LoVo (cell line): Measurements from ENCODE around the gene BTLA.
"Not testable (repeated sequence)": the region's sequence is repeated elsewhere in the genome, so short reads cannot be mapped to it uniquely, and the experiment has no call there.

ENCODE experiments used
- DNase-seq: peaks from one replicate; pipeline ENCODE4 v3.0.0-alpha.2; 2016; ENCODE audit warnings: low spot score

Gene BTLA

DNA sequence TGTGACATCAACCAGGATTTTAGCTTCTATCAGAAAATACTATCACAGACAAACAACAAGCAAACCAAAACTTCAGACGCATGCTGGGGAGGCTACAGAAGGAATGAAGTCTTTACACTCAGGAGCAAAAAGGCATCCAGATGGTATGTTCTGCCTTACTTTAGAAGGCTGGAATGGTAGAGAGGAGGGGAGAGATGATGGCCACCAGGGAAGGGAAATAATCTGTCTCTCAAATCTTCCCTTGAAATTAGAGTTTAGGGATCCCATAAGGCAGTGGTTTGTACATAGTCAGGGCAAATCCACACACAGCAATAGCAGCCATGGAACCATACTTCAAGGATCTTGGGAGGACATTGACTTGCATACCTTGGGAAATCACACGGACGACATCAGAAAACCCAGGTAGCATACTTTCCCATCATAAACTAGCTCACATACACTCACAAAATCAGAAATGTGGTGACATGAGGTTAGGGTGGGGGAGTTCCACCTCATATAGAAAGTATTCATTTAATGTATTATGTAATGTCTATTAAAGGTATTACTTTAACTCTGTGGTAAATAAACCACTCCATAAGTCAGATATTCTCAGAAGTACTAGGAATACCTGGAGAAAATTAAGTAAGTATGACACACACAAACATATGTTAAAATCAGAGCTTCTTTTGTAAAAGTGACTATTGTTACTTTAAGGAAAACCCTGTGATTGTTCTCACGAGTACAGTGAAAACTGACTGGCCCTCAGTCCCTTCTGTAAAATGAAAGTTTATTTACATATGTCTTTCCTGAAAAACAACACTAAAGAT, 9.4 kb downstream of the BTLA start:
- DNase-seq, result no peak

DNA sequence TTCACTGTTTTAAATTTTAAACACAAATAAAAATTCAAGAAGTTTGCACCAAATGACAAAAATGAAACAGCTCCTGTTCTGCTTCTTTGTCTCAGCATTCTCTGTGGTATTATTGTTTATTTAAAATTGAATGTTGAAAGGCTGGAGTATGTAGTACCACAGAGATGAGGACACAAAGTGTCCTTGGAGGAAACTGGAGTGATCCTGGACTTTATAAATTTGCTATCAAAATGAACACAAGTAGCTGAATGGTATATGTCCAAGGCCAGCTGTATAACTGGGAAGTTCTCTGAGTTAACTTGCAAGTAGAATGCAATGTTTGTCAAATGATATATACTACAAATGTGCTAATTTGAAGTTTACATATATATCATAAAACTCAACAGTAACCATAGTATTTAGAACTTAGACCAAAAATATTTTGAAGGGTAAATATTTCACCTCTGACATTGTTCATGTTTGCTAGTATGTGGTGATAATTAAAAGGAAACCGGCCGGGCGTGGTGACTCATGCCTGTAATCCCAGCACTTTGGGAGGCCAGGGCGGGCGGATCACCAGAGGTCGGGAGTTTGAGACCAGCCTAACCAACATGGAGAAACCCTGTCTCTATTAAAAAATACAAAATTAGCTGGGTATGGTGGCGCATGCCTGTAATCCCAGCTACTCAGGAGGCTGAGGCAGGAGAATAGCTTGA, 12.3 kb downstream of the BTLA start:
- no peak for DNase-seq

DNA sequence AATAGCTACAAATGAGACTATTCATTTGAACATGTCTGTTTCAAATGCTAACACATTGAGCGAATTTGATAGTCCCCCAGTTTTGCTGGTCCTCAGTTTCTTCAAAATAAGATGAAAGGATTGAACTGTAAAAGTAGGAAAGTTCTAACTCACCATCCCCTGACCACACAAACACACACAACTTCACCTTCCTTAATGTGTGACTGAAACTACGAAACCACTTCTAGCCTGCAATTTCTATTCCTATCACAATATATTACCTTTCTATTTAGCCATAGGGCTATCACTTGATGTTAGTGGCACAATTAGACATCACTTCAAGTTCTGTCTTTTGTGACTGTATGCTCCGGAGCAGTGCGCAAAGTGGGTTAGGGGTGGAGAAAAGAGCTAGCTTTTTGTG, 14.9 kb downstream of the BTLA start:
- no peak for DNase-seq

GRCh38 chr3:112482675-112483074, 16.6 kb downstream of the BTLA start:
- DNase-seq, result no peak

- DNase-seq, result peak; percentile 30
Measured at GRCh38 chr3:112481302-112481721, 18.0 kb downstream of the BTLA start.

DNA sequence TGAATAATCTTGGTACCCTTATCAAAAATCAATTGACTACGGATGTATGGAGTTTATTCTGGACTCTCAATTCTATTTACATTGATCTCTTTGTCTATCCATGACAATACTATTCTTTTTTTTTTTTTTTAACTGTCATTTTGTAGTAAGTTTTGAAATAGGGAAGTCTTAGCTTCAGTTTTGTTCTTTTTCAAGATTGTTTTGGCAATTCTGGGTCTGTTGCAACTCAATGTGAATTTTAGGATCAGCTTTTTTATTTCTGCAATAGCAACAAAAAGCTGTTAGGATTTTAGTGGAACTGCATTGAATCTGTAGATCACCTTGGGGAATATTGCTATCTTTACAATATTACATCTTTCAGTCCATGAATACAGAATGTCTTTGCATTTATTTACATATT, 21.4 kb downstream of the BTLA start:
- DNase-seq, result no peak

DNA sequence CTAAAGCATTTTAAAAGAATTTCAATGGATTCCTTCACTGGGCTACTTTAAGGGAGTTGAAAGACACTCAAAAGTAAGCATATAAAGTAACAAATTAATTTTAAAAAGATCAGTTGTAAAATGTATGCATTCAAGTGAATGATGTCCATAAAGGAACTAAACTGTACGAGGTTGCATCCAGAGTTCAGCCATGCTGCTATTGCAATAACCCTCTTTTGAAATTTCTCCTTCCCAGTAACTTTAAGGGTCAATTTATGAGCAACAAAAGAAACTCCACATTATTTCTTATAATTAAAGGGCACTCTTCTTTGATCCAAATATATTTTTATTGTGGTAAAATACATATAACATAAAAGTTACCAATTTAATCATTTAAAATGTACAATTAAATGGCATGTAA, 22.9 kb downstream of the BTLA start:
- DNase-seq, result no peak

DNA sequence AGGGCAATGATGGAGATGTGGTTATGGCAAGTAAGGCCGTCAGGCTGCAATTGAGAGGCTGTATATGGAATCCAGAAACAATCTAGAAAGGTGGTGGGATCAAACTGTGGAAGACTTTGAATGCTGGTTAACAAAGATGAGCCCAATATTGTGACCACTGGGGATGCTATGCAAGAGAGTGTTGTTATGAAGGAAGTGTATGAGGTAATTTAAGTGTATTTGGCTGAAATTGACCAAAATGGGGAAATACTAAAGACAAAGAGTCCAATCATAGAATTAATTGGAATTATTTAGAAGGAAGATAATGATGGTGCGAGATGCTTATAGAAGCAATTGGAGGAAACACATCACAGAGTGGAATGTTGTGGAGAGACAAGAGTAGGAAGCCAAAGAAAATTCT, 24.5 kb downstream of the BTLA start:
- DNase-seq, result no peak

DNA sequence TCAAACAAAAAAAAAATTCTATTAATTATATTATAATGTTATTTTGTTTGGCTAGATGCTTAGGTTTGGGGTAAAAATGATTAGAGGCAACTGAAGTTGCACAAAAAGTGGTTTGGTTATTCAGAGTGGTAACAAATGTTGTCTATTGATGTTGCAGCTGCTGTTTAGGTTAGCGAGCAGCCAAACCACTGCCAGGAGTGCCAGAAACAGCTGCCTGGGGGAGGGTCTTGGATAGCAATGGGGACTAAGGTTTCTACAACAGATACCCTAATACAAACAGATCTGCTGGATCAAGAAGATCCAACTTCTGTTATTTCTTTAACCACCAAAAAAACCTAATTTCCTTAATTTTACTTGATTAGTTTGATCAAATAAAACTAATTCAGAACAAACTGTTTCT, 26.6 kb downstream of the BTLA start:
- no peak for DNase-seq

DNA sequence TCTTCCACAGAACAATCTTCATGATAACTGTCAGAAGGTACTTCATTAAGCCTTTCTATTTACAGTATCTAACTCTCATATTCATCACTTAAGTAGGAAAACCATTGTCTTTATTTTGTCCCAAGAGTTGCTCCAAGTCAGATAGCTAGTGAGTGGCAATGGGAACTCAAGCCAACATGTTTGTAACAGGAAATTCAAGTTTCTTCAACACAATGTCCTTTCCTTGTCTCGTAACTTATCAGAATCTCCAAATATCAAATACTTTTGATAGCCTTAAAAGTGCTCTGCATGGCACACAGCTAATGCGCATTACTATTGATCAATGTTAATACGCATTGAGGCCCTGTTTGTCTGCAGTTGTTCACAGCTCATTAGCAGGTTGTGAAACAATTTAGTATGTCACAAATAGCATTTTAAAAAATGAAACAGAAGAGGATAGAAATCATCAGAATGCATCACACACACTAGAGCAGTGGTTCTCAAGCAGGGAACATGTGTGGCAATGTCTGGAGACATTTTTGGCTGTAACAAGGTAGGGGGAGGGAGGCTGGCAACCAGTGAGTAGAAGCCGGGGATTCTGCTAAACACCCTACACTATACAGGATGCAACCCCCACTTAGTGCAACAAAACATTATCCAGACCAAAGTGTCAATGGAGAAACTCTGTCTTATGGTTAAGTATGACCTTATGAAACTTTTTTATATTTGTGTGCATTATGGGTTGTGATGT, 27.5 kb downstream of the BTLA start:
- DNase-seq, result no peak

- no peak for DNase-seq
Measured at GRCh38 chr3:112470788-112471187, 28.5 kb downstream of the BTLA start.

DNA sequence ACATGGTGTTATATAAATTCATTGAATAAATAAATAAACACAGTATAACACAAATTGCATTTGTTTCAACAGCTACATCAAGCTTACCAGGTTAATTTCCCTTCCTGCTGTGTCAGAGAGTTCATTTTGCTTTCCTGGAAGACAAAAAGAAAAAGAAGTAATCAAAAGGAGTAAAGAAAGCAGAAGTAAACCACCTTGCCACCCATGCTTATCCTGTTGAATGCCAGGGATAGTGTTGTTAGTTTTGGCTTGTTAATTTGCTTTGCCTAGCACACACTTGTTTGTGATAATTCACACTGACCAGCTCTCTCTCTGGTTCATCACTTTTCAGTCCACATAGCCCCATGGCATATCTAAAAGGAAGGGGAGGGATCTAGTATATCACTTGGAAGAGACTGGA, 29.6 kb downstream of the BTLA start:
- no peak for DNase-seq

GRCh38 chr3:112467539-112467938, 31.7 kb downstream of the BTLA start:
- no peak for DNase-seq

- DNase-seq, result no peak
Measured at GRCh38 chr3:112466020-112466419, 33.3 kb downstream of the BTLA start.

DNA sequence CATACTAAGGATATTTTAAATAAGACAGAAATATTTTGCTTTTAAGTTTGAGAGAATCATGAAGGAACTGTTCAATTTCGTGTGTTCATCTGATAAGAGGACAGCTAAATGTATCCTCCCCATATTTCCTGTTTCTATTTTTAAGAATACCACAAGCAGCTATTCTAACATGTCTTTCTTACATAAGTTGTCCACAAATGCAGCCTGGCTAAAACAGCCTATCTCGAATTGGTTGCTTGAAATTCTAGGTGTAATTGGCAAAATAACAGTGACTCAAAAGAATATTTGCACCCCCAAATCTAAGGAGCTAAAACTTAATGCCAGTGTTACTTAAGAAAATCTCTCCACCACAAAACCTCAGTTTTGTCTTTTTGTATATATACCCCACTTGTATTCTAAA, 35.0 kb downstream of the BTLA start:
- no peak for DNase-seq

GRCh38 chr3:112463250-112463649, 36.0 kb downstream of the BTLA start:
- no peak for DNase-seq

GRCh38 chr3:112461787-112462186, 37.5 kb downstream of the BTLA start:
- DNase-seq, result not testable (repeated sequence)

DNA sequence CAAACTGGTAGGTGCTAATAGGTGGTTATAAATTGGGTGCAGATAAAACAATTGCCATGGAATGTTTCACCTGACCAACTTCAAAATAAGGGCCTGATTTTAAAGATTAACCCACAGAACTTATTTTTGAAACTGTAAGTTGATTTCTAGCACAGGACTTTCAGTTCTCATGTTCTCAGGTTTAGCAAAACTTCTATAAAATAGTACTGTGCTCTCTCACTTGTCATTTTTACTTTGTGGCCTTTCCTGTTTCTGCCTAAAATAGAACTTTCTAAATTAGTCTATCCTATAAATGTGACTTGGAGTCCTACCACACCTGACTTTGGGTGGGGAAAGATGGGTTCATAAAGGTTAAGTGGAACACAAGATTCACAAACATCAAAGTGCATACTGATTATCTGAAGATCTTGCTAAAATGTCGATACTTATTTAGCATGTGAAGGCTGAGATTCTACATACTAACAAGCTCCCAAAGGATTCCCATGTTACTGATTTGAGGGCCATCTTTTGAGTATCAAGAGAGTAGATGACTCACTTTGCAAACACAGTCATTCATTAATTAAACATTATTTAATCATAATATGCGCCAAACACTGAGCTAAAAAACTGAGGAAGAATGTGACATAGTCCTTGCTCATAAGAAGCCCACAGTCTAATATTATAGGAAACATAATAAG, 38.6 kb downstream of the BTLA start:
- no peak for DNase-seq

DNA sequence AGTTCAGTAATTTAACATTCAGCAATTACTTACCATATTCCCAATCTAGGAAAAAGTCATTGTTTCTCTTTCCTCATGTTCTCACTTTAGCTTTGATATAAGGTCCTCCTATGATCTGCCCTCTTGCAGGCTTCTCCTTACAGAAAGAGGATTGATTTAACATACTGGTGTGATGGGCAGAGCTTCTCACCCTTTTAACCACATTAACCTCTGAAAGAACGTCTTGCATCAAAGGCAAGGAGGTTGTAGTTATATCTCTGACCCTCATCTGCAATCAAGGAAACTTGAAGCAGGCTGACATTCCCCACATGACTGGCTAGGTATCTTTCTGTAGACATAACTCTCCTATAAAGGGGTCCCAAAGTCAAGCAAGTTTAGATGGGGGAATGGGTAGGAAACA, 39.5 kb downstream of the BTLA start:
- no peak for DNase-seq

DNA sequence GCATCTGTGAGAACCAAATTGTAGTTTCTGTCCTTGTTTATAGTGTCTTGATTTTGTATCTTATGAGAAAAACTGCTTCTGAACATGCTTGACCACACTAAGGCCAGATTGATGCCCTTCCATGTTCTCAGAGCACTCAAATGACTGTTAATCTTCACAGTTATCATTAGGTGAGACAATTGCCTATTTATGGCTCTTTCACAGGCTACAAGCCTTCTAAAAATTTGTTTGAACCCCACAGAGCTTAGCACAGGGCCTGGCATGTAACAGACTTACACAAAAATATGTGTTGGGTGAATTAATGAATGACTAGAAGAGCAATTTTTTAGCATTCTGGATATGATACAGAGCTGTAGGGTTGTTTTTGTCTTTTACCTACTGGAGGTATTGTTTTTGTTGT, 43.1 kb downstream of the BTLA start:
- DNase-seq, result no peak

DNA sequence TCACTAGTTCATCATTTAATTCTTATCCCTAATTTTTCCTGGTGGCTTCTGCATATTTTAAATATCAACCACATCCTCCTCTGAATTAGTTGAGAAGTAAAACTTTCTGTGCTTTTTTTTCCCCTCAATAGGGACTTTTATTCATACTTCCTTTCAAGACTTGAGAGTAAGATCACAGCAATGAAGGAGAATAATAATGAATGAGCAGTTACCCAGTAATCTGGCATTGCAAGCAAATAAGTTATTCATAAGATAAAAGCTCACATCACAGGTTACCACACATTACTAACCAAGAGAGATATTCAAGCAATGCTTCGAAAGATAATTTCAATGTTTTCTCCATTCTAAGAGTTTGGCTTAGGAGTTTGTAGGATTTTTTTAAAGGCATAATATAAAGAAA, 50.3 kb downstream of the BTLA start:
- no peak for DNase-seq

- no peak for DNase-seq
Measured at GRCh38 chr3:112446343-112446742, 52.9 kb downstream of the BTLA start.

DNA sequence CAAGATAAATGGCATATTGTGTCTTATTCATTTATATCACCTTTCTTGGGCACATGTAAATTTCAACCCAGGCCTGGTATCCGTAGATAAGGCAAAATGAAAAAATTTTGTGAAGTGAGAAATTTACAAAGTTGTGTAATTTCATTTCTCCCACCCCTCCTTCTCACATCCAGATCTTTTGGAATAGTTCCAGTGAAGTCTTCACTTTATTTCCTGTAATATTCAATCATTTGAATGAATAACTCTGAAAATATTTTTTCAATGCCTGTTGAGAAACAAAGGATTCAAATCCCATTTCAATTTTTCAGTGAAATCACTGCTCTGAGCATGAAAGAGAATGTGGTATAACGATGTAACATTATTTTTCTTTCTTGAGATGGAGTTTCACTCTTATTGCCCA, 53.4 kb downstream of the BTLA start:
- no peak for DNase-seq
